SK-N-SH (cell line): Measurements from ENCODE around the gene EDDM13. TPM values are rescaled to one million over a fixed set of nuclear protein-coding genes. Genes with fewer than 3 reads are reported as not detected.

Source experiments
- CTCF ChIA-PET: fragments of 300-600, 350-600 bp; formaldehyde crosslinking; extraction: SDS; loops from one replicate; lab custom pipeline; 2021; lab: Yijun Ruan, JAX
- POLR2A ChIA-PET: fragments of 350-600 bp; sonication (Branson Sonifier 250); formaldehyde crosslinking; extraction: SDS; loops from one replicate; lab custom pipeline; 2020; ENCODE audit warnings: antibody characterized with exemption, inconsistent platforms; lab: Yijun Ruan, JAX
- DNase-seq: peaks from one replicate; pipeline ENCODE4 v3.0.0; 2012
- H2AFZ ChIP-seq: fragments of 200-600 bp; sonication (generic); 2 replicates; pipeline ENCODE4 v1.8.1; 2016; ENCODE audit warnings: antibody characterized with exemption, mild to moderate bottlenecking, low read depth
- H3F3A ChIP-seq: fragments of 200-600 bp; sonication (generic); replicated peaks from 2 replicates; pipeline ENCODE3; 2016; ENCODE audit warnings: antibody characterized with exemption, mild to moderate bottlenecking; ENCODE audit not compliant: insufficient read depth
- H3K27ac ChIP-seq, 2 experiments: fragments of 200-500 bp in 1 of 2; fragments of 200-600 bp in 1 of 2; sonication (Bioruptor generic) in 1 of 2; sonication (generic), shearing (Covaris generic) in 1 of 2; 2 replicates each; pipeline versions ENCODE4 v1.5.1 to v1.6.1; 2014 to 2016; ENCODE audit warnings: low read depth in 2 of 2, inconsistent platforms in 1 of 2, low read length in 1 of 2, mild to moderate bottlenecking in 1 of 2, mixed read lengths in 1 of 2
- H3K27me3 ChIP-seq: fragments of 200-600 bp; sonication (generic), shearing (Covaris generic); 2 replicates; pipeline ENCODE4 v1.6.1; 2016; ENCODE audit warnings: mixed run types; ENCODE audit not compliant: insufficient read depth
- H3K36me3 ChIP-seq, 2 experiments: fragments of 200-500 bp in 1 of 2; fragments of 200-600 bp in 1 of 2; sonication (Bioruptor generic) in 1 of 2; sonication (generic) in 1 of 2; replicated peaks in 1 of 2; 2 replicates each; pipeline versions ENCODE3 to v1.5.1; 2014 to 2016; ENCODE audit warnings: low read length in 1 of 2, mild to moderate bottlenecking in 1 of 2; ENCODE audit not compliant: insufficient read depth in 2 of 2, control insufficient read depth in 1 of 2
- H3K4me1 ChIP-seq, 2 experiments: fragments of 200-500 bp in 1 of 2; fragments of 200-600 bp in 1 of 2; sonication (Bioruptor generic) in 1 of 2; sonication (generic), shearing (Covaris generic) in 1 of 2; 2 replicates each; pipeline versions ENCODE4 v1.5.1 to v1.6.1; 2014 to 2016; ENCODE audit warnings: low read depth in 1 of 2, low read length in 1 of 2, mixed run types in 1 of 2; ENCODE audit not compliant: insufficient read depth in 2 of 2, control insufficient read depth in 1 of 2
- H3K4me2 ChIP-seq: fragments of 200-600 bp; sonication (generic), shearing (Covaris generic); 2 replicates; pipeline ENCODE4 v1.6.1; 2017; ENCODE audit warnings: mixed run types
- H3K4me3 ChIP-seq, 2 experiments: fragments of 200-500 bp in 1 of 2; fragments of 200-600 bp in 1 of 2; sonication (Bioruptor generic) in 1 of 2; sonication (generic), shearing (Covaris generic) in 1 of 2; 2 replicates each; pipeline versions ENCODE4 v1.5.1 to v1.8.1; 2014 to 2016; ENCODE audit warnings: low read depth in 2 of 2, inconsistent platforms in 1 of 2, low read length in 1 of 2, mild to moderate bottlenecking in 1 of 2, mixed read lengths in 1 of 2, moderate library complexity in 1 of 2
- H3K79me2 ChIP-seq: fragments of 200-600 bp; sonication (generic); 2 replicates; pipeline ENCODE4 v1.8.1; 2017; ENCODE audit warnings: mild to moderate bottlenecking; ENCODE audit not compliant: insufficient read depth
- H3K9ac ChIP-seq: fragments of 200-600 bp; sonication (generic); 2 replicates; pipeline ENCODE4 v1.6.1; 2017; ENCODE audit warnings: mixed run types
- H3K9me2 ChIP-seq: fragments of 200-600 bp; sonication (generic); 2 replicates; pipeline ENCODE4 v1.6.1; 2017; ENCODE audit warnings: mixed run types
- H3K9me3 ChIP-seq: fragments of 200-600 bp; sonication (generic); 2 replicates; pipeline ENCODE4 v1.6.1; 2017; ENCODE audit warnings: mixed run types, mild to moderate bottlenecking, moderate library complexity
- H4K20me1 ChIP-seq: fragments of 200-600 bp; sonication (generic); 2 replicates; pipeline ENCODE4 v1.6.1; 2017; ENCODE audit warnings: mild to moderate bottlenecking, mixed run types; ENCODE audit not compliant: insufficient read depth
- ELF1 ChIP-seq: IDR thresholded peaks from 2 replicates; pipeline ENCODE4 v1.4.0; 2012
- EP300 ChIP-seq, 2 experiments: IDR thresholded peaks; 2 replicates each; pipeline versions ENCODE4 v1.4.0 to v1.6.1; 2012; ENCODE audit warnings: borderline replicate concordance in 1 of 2, low read depth in 1 of 2, low read length in 1 of 2
- FOSL2 ChIP-seq: IDR thresholded peaks from 2 replicates; pipeline ENCODE4 v1.4.0; 2012; ENCODE audit warnings: low read depth, mild to moderate bottlenecking, moderate library complexity, borderline replicate concordance
- FOXJ3 ChIP-seq: sonication (generic); formaldehyde crosslinking; IDR thresholded peaks from 2 replicates; pipeline ENCODE4 v1.5.1; 2020; ENCODE audit warnings: mild to moderate bottlenecking, missing genetic modification reagents
- FOXM1 ChIP-seq: IDR thresholded peaks from 2 replicates; pipeline ENCODE4 v1.4.0; 2012; ENCODE audit warnings: low read depth, mild to moderate bottlenecking
- JUND ChIP-seq: IDR thresholded peaks from 2 replicates; pipeline ENCODE4 v1.4.0; 2012
- MXI1 ChIP-seq: IDR thresholded peaks from 2 replicates; pipeline ENCODE4 v1.6.1; 2012; ENCODE audit warnings: mild to moderate bottlenecking, low read depth, low read length, improper control_type of control experiment
- NRF1 ChIP-seq: IDR thresholded peaks from 2 replicates; pipeline ENCODE4 v1.6.1; 2012; ENCODE audit warnings: low read depth, mild to moderate bottlenecking, low read length
- RAD21 ChIP-seq: IDR thresholded peaks from 2 replicates; pipeline ENCODE4 v1.6.1; 2012; ENCODE audit warnings: mild to moderate bottlenecking, low read length
- RCOR1 ChIP-seq: fragments of 150-350 bp; IDR thresholded peaks from 2 replicates; pipeline ENCODE4 v1.6.1; 2017; ENCODE audit warnings: antibody characterized with exemption, low read length
- RFX5 ChIP-seq: IDR thresholded peaks from 2 replicates; pipeline ENCODE4 v1.6.1; 2012; ENCODE audit warnings: mild to moderate bottlenecking, improper control_type of control experiment, low read length
- SIN3A ChIP-seq: IDR thresholded peaks from 2 replicates; pipeline ENCODE4 v1.6.1; 2012; ENCODE audit warnings: low read depth, mild to moderate bottlenecking, low read length, moderate library complexity, borderline replicate concordance
- SMC3 ChIP-seq: IDR thresholded peaks from 2 replicates; pipeline ENCODE4 v1.6.1; 2012; ENCODE audit warnings: low read depth, low read length, improper control_type of control experiment
- TAF1 ChIP-seq: IDR thresholded peaks from 2 replicates; pipeline ENCODE4 v1.6.1; 2012; ENCODE audit warnings: low read depth, mild to moderate bottlenecking, low read length, moderate library complexity, borderline replicate concordance
- TCF12 ChIP-seq: IDR thresholded peaks from 2 replicates; pipeline ENCODE4 v1.4.0; 2012
- WGBS: methylation state at CpG from one replicate; pipeline ENCODE4 v1.1.6; 2017; ENCODE audit warnings: low lambda C conversion rate; 5-methylcytosine and 5-hydroxymethylcytosine counted together
- polyA plus RNA-seq, 3 experiments: library from polyadenylated mRNA; depleted of rRNA; stranded (reverse); fragments of >200 nt; gene quantifications; 2 replicates each; pipeline ENCODE4 v1.2.3, GENCODE V29; 2012
- TF ChIP-seq, protein P1 (sequence below): fragments of 150-350 bp; IDR thresholded peaks from 2 replicates; pipeline ENCODE4 v1.6.1; 2017; ENCODE audit warnings: antibody characterized with exemption, low read length, low read depth, borderline replicate concordance
- TF ChIP-seq, protein P2 (sequence below): fragments of 150-350 bp; IDR thresholded peaks from 2 replicates; pipeline ENCODE4 v1.6.1; 2016; ENCODE audit warnings: mild to moderate bottlenecking, low read depth, low read length
- TF ChIP-seq, protein P3 (sequence below): IDR thresholded peaks from 2 replicates; pipeline ENCODE4 v1.4.0; 2012; ENCODE audit warnings: low read depth, borderline replicate concordance
- TF ChIP-seq, protein P4 (sequence below): fragments of 200-600 bp; sonication (generic); IDR thresholded peaks from 2 replicates; pipeline ENCODE4 v1.6.1; 2017; ENCODE audit warnings: antibody characterized with exemption, mild to moderate bottlenecking, moderate library complexity

The EDDM13 gene
- polyA plus RNA-seq, 1 of the 3 experiments (the other 2 are of a cell fraction): not detected

DNA sequence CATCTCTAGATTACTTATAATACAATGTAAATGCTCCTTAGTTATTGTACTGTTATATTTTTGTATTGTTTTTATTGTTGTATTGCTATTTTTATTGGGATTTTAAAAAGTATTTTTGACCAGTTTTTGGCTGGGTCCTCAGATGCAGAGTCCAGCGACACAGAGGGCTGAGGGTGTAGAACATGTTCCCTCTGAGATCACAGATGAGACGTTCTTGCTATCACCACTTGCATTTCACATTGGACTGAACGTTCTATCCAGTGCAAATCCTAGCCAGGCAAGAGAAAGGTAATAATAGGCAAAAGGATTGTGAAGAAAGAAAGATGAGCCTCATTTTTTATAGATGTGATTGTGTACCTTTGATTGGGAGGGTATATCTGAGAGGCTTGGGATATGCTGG is 27.1 kb downstream of the EDDM13 start:
- Histone ChIP-seq H2AFZ (no peak overlapping the region), H3K4me3 (no peak overlapping the region), H3K79me2 (no peaks in the 10 kb centered on the region), H3K9ac (no peak overlapping the region), H3K4me1 (no peaks in the 10 kb centered on the region), H4K20me1 (no peaks in the 10 kb centered on the region), H3F3A (no peaks in the 10 kb centered on the region), H3K36me3 (peaks cover 6% of the 10 kb centered on the region in 2 experiments), H3K9me2 (no peaks in the 10 kb centered on the region), H3K9me3 (no peaks in the 10 kb centered on the region), H3K27me3 (no peaks in the 10 kb centered on the region), H3K4me2 (no peak overlapping the region), H3K27ac (no peak overlapping the region)
- TF ChIP-seq TCF12 (no peak), EP300 (IDR thresholded peaks at IDR 0.05; ENCODE audit: borderline replicate concordance in 1 of 2, low read depth in 1 of 2, low read length in 1 of 2) (no peak), RCOR1 (no peak), MXI1 (no peak), ELF1 (no peak), FOSL2 (no peak), RAD21 (no peak), NRF1 (no peak), RFX5 (no peak), FOXJ3 (CRISPR knock-in tag) (no peak)
- TF ChIP-seq, protein P1, sequence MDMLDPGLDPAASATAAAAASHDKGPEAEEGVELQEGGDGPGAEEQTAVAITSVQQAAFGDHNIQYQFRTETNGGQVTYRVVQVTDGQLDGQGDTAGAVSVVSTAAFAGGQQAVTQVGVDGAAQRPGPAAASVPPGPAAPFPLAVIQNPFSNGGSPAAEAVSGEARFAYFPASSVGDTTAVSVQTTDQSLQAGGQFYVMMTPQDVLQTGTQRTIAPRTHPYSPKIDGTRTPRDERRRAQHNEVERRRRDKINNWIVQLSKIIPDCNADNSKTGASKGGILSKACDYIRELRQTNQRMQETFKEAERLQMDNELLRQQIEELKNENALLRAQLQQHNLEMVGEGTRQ: no peak
- TF ChIP-seq, protein P2, sequence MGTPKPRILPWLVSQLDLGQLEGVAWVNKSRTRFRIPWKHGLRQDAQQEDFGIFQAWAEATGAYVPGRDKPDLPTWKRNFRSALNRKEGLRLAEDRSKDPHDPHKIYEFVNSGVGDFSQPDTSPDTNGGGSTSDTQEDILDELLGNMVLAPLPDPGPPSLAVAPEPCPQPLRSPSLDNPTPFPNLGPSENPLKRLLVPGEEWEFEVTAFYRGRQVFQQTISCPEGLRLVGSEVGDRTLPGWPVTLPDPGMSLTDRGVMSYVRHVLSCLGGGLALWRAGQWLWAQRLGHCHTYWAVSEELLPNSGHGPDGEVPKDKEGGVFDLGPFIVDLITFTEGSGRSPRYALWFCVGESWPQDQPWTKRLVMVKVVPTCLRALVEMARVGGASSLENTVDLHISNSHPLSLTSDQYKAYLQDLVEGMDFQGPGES: no peak
- TF ChIP-seq, protein P3, sequence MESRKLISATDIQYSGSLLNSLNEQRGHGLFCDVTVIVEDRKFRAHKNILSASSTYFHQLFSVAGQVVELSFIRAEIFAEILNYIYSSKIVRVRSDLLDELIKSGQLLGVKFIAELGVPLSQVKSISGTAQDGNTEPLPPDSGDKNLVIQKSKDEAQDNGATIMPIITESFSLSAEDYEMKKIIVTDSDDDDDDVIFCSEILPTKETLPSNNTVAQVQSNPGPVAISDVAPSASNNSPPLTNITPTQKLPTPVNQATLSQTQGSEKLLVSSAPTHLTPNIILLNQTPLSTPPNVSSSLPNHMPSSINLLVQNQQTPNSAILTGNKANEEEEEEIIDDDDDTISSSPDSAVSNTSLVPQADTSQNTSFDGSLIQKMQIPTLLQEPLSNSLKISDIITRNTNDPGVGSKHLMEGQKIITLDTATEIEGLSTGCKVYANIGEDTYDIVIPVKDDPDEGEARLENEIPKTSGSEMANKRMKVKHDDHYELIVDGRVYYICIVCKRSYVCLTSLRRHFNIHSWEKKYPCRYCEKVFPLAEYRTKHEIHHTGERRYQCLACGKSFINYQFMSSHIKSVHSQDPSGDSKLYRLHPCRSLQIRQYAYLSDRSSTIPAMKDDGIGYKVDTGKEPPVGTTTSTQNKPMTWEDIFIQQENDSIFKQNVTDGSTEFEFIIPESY: no peak
- CTCF ChIA-PET: interaction anchor here (1.0 to 2.4 kb wide), 2 partner anchors 8 to 34 kb away, joined by 3 to 9 read pairs; no protein-coding TSS in a partner anchor
- no peak for DNase-seq
- WGBS: 86% methylated on average over 3 of the region's 3 CpGs
- POLR2A ChIA-PET: no interaction called here

DNA sequence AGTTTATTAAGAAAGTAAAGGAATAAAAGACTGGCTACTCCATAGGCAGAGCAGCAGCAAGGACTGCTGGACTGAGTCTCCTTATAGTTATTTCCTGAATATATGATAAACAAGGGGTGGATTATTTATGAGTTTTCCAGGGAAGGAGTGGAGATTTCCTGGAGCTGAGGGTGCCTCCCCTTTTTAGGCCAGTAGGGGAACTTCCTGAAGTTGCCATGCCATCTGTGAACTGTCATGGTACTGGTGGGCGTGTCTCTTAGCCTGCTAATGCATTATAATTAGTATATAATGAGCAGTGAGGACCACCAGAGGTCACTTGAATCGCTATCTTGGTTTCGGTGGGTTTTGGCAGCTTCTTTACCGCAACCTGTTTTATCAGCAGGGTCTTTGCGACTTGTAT is 28.6 kb downstream of the EDDM13 start:
- Histone ChIP-seq H3K4me3 (no peak overlapping the region), H3K79me2 (no peaks in the 10 kb centered on the region), H3K9me3 (no peaks in the 10 kb centered on the region), H3K4me2 (no peak overlapping the region), H4K20me1 (no peaks in the 10 kb centered on the region), H3F3A (no peaks in the 10 kb centered on the region), H3K27me3 (no peaks in the 10 kb centered on the region), H3K9me2 (no peaks in the 10 kb centered on the region), H3K36me3 (peaks cover 6 to 16% of the 10 kb centered on the region in 2 experiments), H3K27ac (no peak overlapping the region), H2AFZ (no peak overlapping the region), H3K4me1 (no peaks in the 10 kb centered on the region), H3K9ac (no peak overlapping the region)
- TF ChIP-seq ELF1: no peak
- TF ChIP-seq TAF1: no peak
- TF ChIP-seq SMC3: no peak
- no peak for TF ChIP-seq JUND
- TF ChIP-seq FOXM1: no peak
- TF ChIP-seq, protein P4, sequence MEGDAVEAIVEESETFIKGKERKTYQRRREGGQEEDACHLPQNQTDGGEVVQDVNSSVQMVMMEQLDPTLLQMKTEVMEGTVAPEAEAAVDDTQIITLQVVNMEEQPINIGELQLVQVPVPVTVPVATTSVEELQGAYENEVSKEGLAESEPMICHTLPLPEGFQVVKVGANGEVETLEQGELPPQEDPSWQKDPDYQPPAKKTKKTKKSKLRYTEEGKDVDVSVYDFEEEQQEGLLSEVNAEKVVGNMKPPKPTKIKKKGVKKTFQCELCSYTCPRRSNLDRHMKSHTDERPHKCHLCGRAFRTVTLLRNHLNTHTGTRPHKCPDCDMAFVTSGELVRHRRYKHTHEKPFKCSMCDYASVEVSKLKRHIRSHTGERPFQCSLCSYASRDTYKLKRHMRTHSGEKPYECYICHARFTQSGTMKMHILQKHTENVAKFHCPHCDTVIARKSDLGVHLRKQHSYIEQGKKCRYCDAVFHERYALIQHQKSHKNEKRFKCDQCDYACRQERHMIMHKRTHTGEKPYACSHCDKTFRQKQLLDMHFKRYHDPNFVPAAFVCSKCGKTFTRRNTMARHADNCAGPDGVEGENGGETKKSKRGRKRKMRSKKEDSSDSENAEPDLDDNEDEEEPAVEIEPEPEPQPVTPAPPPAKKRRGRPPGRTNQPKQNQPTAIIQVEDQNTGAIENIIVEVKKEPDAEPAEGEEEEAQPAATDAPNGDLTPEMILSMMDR: peak; percentile 16; the same call in 1 of the 2 replicates
- TF ChIP-seq SIN3A: no peak
- POLR2A ChIA-PET: interaction anchor here (1.0 kb wide), 1 partner anchor 13 kb away, joined by 3 read pairs; the partner anchor contains the start of gene ZSCAN5A
- no peak for DNase-seq
- CTCF ChIA-PET: interaction anchor here (0.6 to 1.8 kb wide), 2 partner anchors 9 to 221 kb away, joined by 3 to 4 read pairs; no protein-coding TSS in a partner anchor
- 82% methylated on average over 5 of the region's 5 CpGs for WGBS
